K562 (cell line): ENCODE measurements around the gene NMT2. TPM values are rescaled to one million over a fixed set of nuclear protein-coding genes. Genes with fewer than 3 reads are reported as not detected.
A peak's percentile ranks its signal among the peaks of the same experiment; 100 is the strongest.

ENCODE experiments used
- ATAC-seq: fragments of 200-7000 bp; cut with Tn5 transposase; 3 replicates; pipeline ENCODE4 v1.9.1; 2020; ENCODE audit warnings: moderate library complexity
- BruUV-seq: library from RNA; stranded (reverse); fragments of 400-500 nt; replicated peaks from 2 replicates; lab custom pipeline; 2021; lab: Mats Ljungman, UMichigan
- CTCF ChIA-PET: fragments of 300-600 bp; formaldehyde crosslinking; extraction: SDS; loops from one replicate; lab custom pipeline; 2021; ENCODE audit warnings: low intra/inter-chr PET ratio; lab: Yijun Ruan, JAX
- POLR2A ChIA-PET: fragments of 300-600, 350-650 bp; sonication (Branson Sonifier 250); formaldehyde crosslinking; extraction: SDS; loops from one replicate; lab custom pipeline; 2021; ENCODE audit warnings: antibody characterized with exemption, inconsistent platforms; lab: Yijun Ruan, JAX
- DNase-seq, 4 experiments: peaks; one replicate each; pipeline versions ENCODE4 v3.0.0 to v3.0.0-alpha.2; 2011 to 2018; ENCODE audit warnings: low spot score in 3 of 4, mixed read lengths in 3 of 4; ENCODE audit errors: extremely low read depth in 1 of 4
- FAIRE-seq: peaks from 2 replicates; lab custom pipeline; 2011; peaks lifted over from hg19 to GRCh38; lab: Jason Lieb, UNC
- H2AFZ ChIP-seq: 2 replicates; pipeline ENCODE4 v1.6.0; 2011; ENCODE audit warnings: low read depth, low read length, control low read depth, inconsistent platforms
- H3K27ac ChIP-seq: fragments of 200-600 bp; 3 replicates; pipeline ENCODE4 v1.8.0; 2011; ENCODE audit warnings: low read depth, mild to moderate bottlenecking, control low read depth, inconsistent platforms, low read length, moderate library complexity, mixed read lengths; ENCODE audit errors: extremely low read depth
- H3K27me3 ChIP-seq, 2 experiments: fragments of 300-600 bp in 1 of 2; 2 replicates in 1 of 2; 3 replicates in 1 of 2; pipeline versions ENCODE4 v1.6.0 to v1.8.0; 2011; ENCODE audit warnings: inconsistent platforms in 2 of 2, low read length in 2 of 2, mild to moderate bottlenecking in 1 of 2, mixed read lengths in 1 of 2, moderate library complexity in 1 of 2; ENCODE audit not compliant: control insufficient read depth in 2 of 2, insufficient read depth in 2 of 2
- H3K36me3 ChIP-seq: fragments of 300-600 bp; 3 replicates; pipeline ENCODE4 v1.8.0; 2011; ENCODE audit warnings: mild to moderate bottlenecking, low read length, inconsistent platforms; ENCODE audit not compliant: control insufficient read depth, insufficient read depth
- H3K4me1 ChIP-seq, 2 experiments: fragments of 200-600 bp in 1 of 2; replicated peaks in 1 of 2; 2 replicates in 1 of 2; 3 replicates in 1 of 2; pipeline versions ENCODE4 v1.5.1 to v1.8.0; 2011; ENCODE audit warnings: inconsistent platforms in 2 of 2, low read length in 2 of 2, mild to moderate bottlenecking in 1 of 2, mixed read lengths in 1 of 2, moderate library complexity in 1 of 2; ENCODE audit not compliant: control insufficient read depth in 2 of 2, insufficient read depth in 2 of 2
- H3K4me2 ChIP-seq: 2 replicates; pipeline ENCODE4 v1.6.1; 2011; ENCODE audit warnings: low read length, control low read depth, inconsistent platforms, mixed read lengths; ENCODE audit not compliant: insufficient read depth
- H3K4me3 ChIP-seq: fragments of 200-600 bp; sonication (generic), shearing (Covaris generic); 2 replicates; pipeline ENCODE4 v1.5.1; 2016; ENCODE audit warnings: control low read depth, inconsistent platforms
- H3K79me2 ChIP-seq: fragments of 200-600 bp; 3 replicates; pipeline ENCODE4 v1.8.0; 2011; ENCODE audit warnings: low read length, inconsistent platforms; ENCODE audit not compliant: control insufficient read depth, insufficient read depth
- H3K9ac ChIP-seq, 2 experiments: 2 replicates each; pipeline versions ENCODE4 v1.6.0 to v1.6.1; 2011; ENCODE audit warnings: low read depth in 2 of 2, low read length in 2 of 2, control low read depth in 1 of 2, inconsistent platforms in 1 of 2, mild to moderate bottlenecking in 1 of 2, mixed read lengths in 1 of 2; ENCODE audit not compliant: insufficient read depth in 1 of 2
- H3K9me1 ChIP-seq: one replicate; pipeline ENCODE4 v1.6.0; 2011; ENCODE audit warnings: inconsistent platforms, mild to moderate bottlenecking, low read length, moderate library complexity; ENCODE audit not compliant: control insufficient read depth, insufficient read depth
- H3K9me3 ChIP-seq: replicated peaks from 2 replicates; pipeline ENCODE4 v1.5.1; 2011; ENCODE audit warnings: low read depth, low read length, inconsistent platforms; ENCODE audit not compliant: control insufficient read depth, insufficient read depth
- H4K20me1 ChIP-seq: replicated peaks from 2 replicates; pipeline ENCODE4 v1.6.1; 2011; ENCODE audit warnings: low read length, inconsistent platforms, mixed read lengths; ENCODE audit not compliant: control insufficient read depth, insufficient read depth
- ARID3B ChIP-seq: fragments of 250-450 bp; sonication (Bioruptor Pico); IDR thresholded peaks from 2 replicates; pipeline ENCODE4 v1.4.0; 2020; ENCODE audit warnings: borderline replicate concordance
- CTCF ChIP-seq, 3 experiments: IDR thresholded peaks in 2 of 3; conservative IDR thresholded peaks in 1 of 3; 2 replicates each; pipeline ENCODE4 v1.5.1; 2011 to 2012; ENCODE audit warnings: low read length in 3 of 3, mild to moderate bottlenecking in 3 of 3, control low read depth in 2 of 3, improper control_type of control experiment in 1 of 3, inconsistent platforms in 1 of 3, low read depth in 1 of 3, mixed read lengths in 1 of 3, moderate library complexity in 1 of 3; ENCODE audit not compliant: insufficient read depth in 2 of 3
- DEAF1 ChIP-seq: fragments of 450-650 bp; formaldehyde crosslinking; IDR thresholded peaks from 2 replicates; pipeline ENCODE4 v1.4.0; 2020; ENCODE audit warnings: mild to moderate bottlenecking, moderate library complexity
- GATA2 ChIP-seq: sonication (generic); formaldehyde crosslinking; IDR thresholded peaks from 2 replicates; pipeline ENCODE4 v1.4.0; 2020; ENCODE audit warnings: mild to moderate bottlenecking, missing genetic modification reagents
- HOMEZ ChIP-seq: fragments of 250-450 bp; sonication (Bioruptor Pico); IDR thresholded peaks from 2 replicates; pipeline ENCODE4 v1.4.0; 2020; ENCODE audit warnings: mild to moderate bottlenecking, moderate library complexity
- SLC30A9 ChIP-seq: fragments of 250-450 bp; sonication (Bioruptor Pico); IDR thresholded peaks from 2 replicates; pipeline ENCODE4 v1.8.0; 2022; ENCODE audit warnings: mild to moderate bottlenecking, moderate library complexity
- TBL1XR1 ChIP-seq, 2 experiments: IDR thresholded peaks; 2 replicates each; pipeline ENCODE4 v1.6.1; 2012; ENCODE audit warnings: improper control_type of control experiment in 2 of 2, low read length in 2 of 2, mild to moderate bottlenecking in 1 of 2
- TFAP4 ChIP-seq: sonication (generic); formaldehyde crosslinking; IDR thresholded peaks from 2 replicates; pipeline ENCODE4 v1.8.0; 2022; ENCODE audit warnings: missing genetic modification reagents, mild to moderate bottlenecking, moderate library complexity, borderline replicate concordance
- ZBTB33 ChIP-seq: sonication (generic); formaldehyde crosslinking; IDR thresholded peaks from 2 replicates; pipeline ENCODE4 v1.8.1; 2023; ENCODE audit warnings: mild to moderate bottlenecking, missing genetic modification reagents
- WGBS: fragments of 100-300 bp; shearing (Covaris generic); methylation state at CpG from one replicate; pipeline ENCODE4 v1.1.6; 2016; ENCODE audit warnings: low coverage, mixed read lengths; ENCODE audit not compliant: insufficient coverage; ENCODE audit errors: missing lambda C conversion rate; 5-methylcytosine and 5-hydroxymethylcytosine counted together
- in situ Hi-C: fragments of 300-500 bp; cut with MboI; formaldehyde crosslinking; loops from 4 replicates; pipeline ENCODE4 v1.15.0; 2018; ENCODE audit warnings: inconsistent platforms, mixed read lengths
- intact Hi-C: fragments of 100-400 bp; cut with micrococcal nuclease; formaldehyde crosslinking; loops from 2 replicates; pipeline ENCODE4 v1.14.2; 2022
- polyA plus RNA-seq, 8 experiments: library from polyadenylated mRNA; depleted of rRNA in 4 of 8; stranded (reverse) in 5 of 8; unstranded in 3 of 8; fragments of >200 nt; fragmentation: Nextera tagmentation in 2 of 8; fragmentation: Illumina TruSeq in 1 of 8; extraction: Ambion mirVana in 2 of 8; extraction: Trizol in 1 of 8; gene quantifications; 2 replicates each; pipeline versions ENCODE4 v1.2.1 to v1.2.3, GENCODE V29; 2011 to 2014; ENCODE audit warnings: inconsistent platforms in 1 of 8, missing spikeins in 1 of 8
- total RNA-seq, 7 experiments: library from RNA; depleted of rRNA in 6 of 7; stranded (reverse); fragments of >200 nt in 6 of 7; fragmentation: Illumina TruSeq in 2 of 7; extraction: Trizol in 2 of 7; gene quantifications; 2 replicates each; pipeline versions ENCODE4 v1.2.1 to v1.2.3, GENCODE V29; 2011 to 2021; ENCODE audit warnings: low replicate concordance in 1 of 7

The NMT2 gene
- total and polyA plus RNA-seq, 9 of the 15 experiments (the other 6 are each of a cell fraction or from before 2014, with no cell fraction given) = 5.2 to 15.9 (median 10.8) TPM

GRCh38 chr10:15106352-15107013, 62.0 kb downstream of the NMT2 start:
- Histone ChIP-seq H3K9me1 (no peaks in the 10 kb centered on the region), H4K20me1 (no peaks in the 10 kb centered on the region), H3K79me2 (peaks cover 11% of the 10 kb centered on the region), H3K4me3 (no peak overlapping the region), H3K36me3 (peaks cover 66% of the 10 kb centered on the region), H3K4me1 (no peaks in the 10 kb centered on the region), H3K4me2 (no peak overlapping the region), H2AFZ (no peak overlapping the region), H3K27ac (no peak overlapping the region), H3K9ac (no peak overlapping the region), H3K9me3 (no peaks in the 10 kb centered on the region), H3K27me3 (no peaks in the 10 kb centered on the region)
- CTCF ChIA-PET = interaction anchor here (0.6 to 2.0 kb wide), 4 partner anchors 115 to 608 kb away, joined by 3 to 6 read pairs (median 6); no protein-coding TSS in a partner anchor
- FAIRE-seq (peak; percentile 93), DNase-seq (peak; percentile 64 to 80 (median 68)), ATAC-seq (peak; percentile 99)
- POLR2A ChIA-PET = interaction anchor here (1.4 kb wide), 2 partner anchors 11 to 16 kb away, joined by 3 to 6 read pairs; no protein-coding TSS in a partner anchor
- in situ Hi-C loops = no loop called here
- intact Hi-C loops = loop anchor here (1.0 to 10.0 kb wide), 2 partner anchors 115 to 572 kb away; no protein-coding TSS in a partner anchor
- no TSS peak for BruUV-seq
- WGBS = 45% methylated on average over 8 of the region's 8 CpGs
- TF ChIP-seq ARID3B (CRISPR knock-in tag) (no peak), TFAP4 (CRISPR knock-in tag) (peak; percentile 29; the same call in 1 of the 2 replicates), ZBTB33 (CRISPR knock-in tag) (no peak), TBL1XR1 (IDR thresholded peaks at IDR 0.05; ENCODE audit: low read length in 2 of 2) (peak in 1 of 2 experiments; percentile 30; a peak in 1 of 4 replicates), SLC30A9 (CRISPR knock-in tag) (no peak), GATA2 (0 out of 2 replicates have a peak, but pooled peaks have one; percentile 21), DEAF1 (CRISPR knock-in tag) (peak; percentile 87), CTCF (IDR thresholded peaks at IDR 0.05 in 2 of 3, conservative IDR thresholded peaks at IDR 0.05 in 1 of 3; ENCODE audit: insufficient read depth in 2 of 3, low read depth in 1 of 3, low read length in 3 of 3) (peak; percentile 84 to 93 (median 91)), HOMEZ (CRISPR knock-in tag) (no peak)
